Suprapubic skin (tissue), 4 donors: Measurements from ENCODE around the gene TBC1D9. TPM values are rescaled to one million over a fixed set of nuclear protein-coding genes. Genes with fewer than 3 reads are reported as not detected.

Experiments used
- DNase-seq, 2 donors: peaks; one replicate each; pipeline ENCODE4 v3.0.0-alpha.2; 2019; ENCODE audit warnings: low spot score in 2 of 2
- H3K27ac ChIP-seq: fragments of 200-600 bp; sonication (generic); one replicate; pipeline ENCODE4 v1.5.1; 2019
- H3K27me3 ChIP-seq: fragments of 200-600 bp; sonication (generic); one replicate; pipeline ENCODE4 v1.5.1; 2019
- H3K36me3 ChIP-seq: fragments of 200-600 bp; sonication (generic); one replicate; pipeline ENCODE4 v1.5.1; 2019
- H3K4me1 ChIP-seq: fragments of 200-600 bp; sonication (generic); one replicate; pipeline ENCODE4 v1.5.1; 2019
- H3K4me3 ChIP-seq: fragments of 200-600 bp; sonication (generic); one replicate; pipeline ENCODE4 v1.5.1; 2019; ENCODE audit warnings: mild to moderate bottlenecking
- H3K9me3 ChIP-seq: fragments of 200-600 bp; sonication (generic); one replicate; pipeline ENCODE4 v1.5.1; 2019
- EP300 ChIP-seq: sonication (generic); formaldehyde crosslinking; IDR thresholded peaks from one replicate; pipeline ENCODE4 v1.6.1; 2017; ENCODE audit warnings: antibody characterized with exemption
- POLR2A ChIP-seq, 2 donors: fragments of 450-650 bp; IDR thresholded peaks; one replicate each; pipeline ENCODE4 v1.6.1; 2017; ENCODE audit warnings: antibody characterized with exemption in 2 of 2, mild to moderate bottlenecking in 2 of 2, moderate library complexity in 2 of 2
- POLR2AphosphoS5 ChIP-seq, 3 donors: sonication (generic); formaldehyde crosslinking; IDR thresholded peaks; one replicate each; pipeline ENCODE4 v1.6.1; 2017; ENCODE audit warnings: antibody characterized with exemption in 3 of 3
- WGBS: methylation state at CpG from one replicate; pipeline ENCODE4 v1.1.5; 2018; 5-methylcytosine and 5-hydroxymethylcytosine counted together
- total RNA-seq, 4 donors: library from RNA; depleted of rRNA; stranded (reverse); fragments of >200 nt; gene quantifications; one replicate each; pipeline ENCODE4 v1.1.0, GENCODE V29; 2016
- TF ChIP-seq, protein P1 (sequence below), 2 donors: fragments of 200-600 bp in 1 of 2; fragments of 450-650 bp in 1 of 2; sonication (generic) in 1 of 2; IDR thresholded peaks; one replicate each; pipeline ENCODE4 v1.5.1; 2016 to 2019; ENCODE audit warnings: antibody characterized with exemption in 2 of 2, mild to moderate bottlenecking in 1 of 2, moderate library complexity in 1 of 2

Gene TBC1D9
- total RNA-seq, 4 donors from 2014 or later, result 5.7 to 9.8 (median 8.9) TPM

DNA sequence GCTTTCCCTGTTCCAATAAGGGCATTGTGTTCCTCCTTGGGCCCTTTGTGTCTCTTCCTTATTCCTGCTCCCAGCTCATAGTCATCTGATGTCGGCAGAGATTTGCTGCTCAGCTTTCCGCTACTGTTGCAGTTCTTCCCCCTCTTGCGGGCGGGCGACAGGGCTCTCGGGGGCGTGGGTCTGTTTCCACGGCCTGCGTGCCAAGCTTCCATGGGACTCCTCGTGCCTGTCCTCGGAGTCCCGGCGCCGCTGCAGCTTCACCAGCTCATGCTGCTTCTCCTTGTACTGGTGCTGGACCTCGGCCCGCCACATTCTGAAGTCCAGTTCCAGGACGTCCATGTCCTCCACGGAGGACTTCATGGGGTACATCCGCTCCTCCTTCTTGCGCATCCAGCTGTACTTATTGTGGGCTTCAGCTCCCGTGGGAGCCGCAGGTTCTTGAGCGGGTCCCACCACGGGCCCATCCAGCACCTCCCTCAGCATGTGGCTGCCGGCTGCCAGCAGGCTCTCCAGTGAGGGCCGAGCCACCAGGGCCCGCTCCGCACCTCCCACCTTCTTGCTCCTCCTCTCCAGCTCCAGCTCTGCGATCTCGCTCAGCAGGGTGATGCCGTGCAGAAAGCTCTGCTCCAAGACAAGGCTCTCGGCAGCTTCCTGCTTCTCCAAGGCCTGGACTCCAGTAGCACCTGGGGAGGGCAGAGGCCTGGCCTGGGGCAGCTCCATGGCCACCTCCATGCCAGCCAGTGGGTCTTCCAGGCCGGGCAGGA, 113.3 kb downstream of the TBC1D9 start:
- peaks cover 28% of the 10 kb centered on the region for H3K36me3 ChIP-seq
- DNase-seq, result no peak
- H3K4me1 ChIP-seq, result no peaks in the 10 kb centered on the region
- no peak overlapping the region for H3K27ac ChIP-seq
- TF ChIP-seq POLR2A (IDR thresholded peaks at IDR 0.05), result no peak
- TF ChIP-seq POLR2AphosphoS5 (IDR thresholded peaks at IDR 0.05), result no peak
- TF ChIP-seq, protein P1, sequence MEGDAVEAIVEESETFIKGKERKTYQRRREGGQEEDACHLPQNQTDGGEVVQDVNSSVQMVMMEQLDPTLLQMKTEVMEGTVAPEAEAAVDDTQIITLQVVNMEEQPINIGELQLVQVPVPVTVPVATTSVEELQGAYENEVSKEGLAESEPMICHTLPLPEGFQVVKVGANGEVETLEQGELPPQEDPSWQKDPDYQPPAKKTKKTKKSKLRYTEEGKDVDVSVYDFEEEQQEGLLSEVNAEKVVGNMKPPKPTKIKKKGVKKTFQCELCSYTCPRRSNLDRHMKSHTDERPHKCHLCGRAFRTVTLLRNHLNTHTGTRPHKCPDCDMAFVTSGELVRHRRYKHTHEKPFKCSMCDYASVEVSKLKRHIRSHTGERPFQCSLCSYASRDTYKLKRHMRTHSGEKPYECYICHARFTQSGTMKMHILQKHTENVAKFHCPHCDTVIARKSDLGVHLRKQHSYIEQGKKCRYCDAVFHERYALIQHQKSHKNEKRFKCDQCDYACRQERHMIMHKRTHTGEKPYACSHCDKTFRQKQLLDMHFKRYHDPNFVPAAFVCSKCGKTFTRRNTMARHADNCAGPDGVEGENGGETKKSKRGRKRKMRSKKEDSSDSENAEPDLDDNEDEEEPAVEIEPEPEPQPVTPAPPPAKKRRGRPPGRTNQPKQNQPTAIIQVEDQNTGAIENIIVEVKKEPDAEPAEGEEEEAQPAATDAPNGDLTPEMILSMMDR (IDR thresholded peaks at IDR 0.05), result no peak
- H3K9me3 ChIP-seq, result no peaks in the 10 kb centered on the region
- no peaks in the 10 kb centered on the region for H3K27me3 ChIP-seq
- 95% methylated on average over 32 of the region's 33 CpGs for WGBS
- no peak overlapping the region for H3K4me3 ChIP-seq

GRCh38 chr4:140641789-140642439, 114.3 kb downstream of the TBC1D9 start:
- Histone ChIP-seq H3K4me3 (no peak overlapping the region), H3K9me3 (no peaks in the 10 kb centered on the region), H3K27ac (no peak overlapping the region), H3K4me1 (no peaks in the 10 kb centered on the region), H3K27me3 (no peaks in the 10 kb centered on the region), H3K36me3 (peaks cover 28% of the 10 kb centered on the region)
- DNase-seq, result no peak
- WGBS, result 84% methylated on average over 22 of the region's 25 CpGs
- no peak for TF ChIP-seq EP300
- TF ChIP-seq POLR2A (IDR thresholded peaks at IDR 0.05), result no peak
- TF ChIP-seq POLR2AphosphoS5 (IDR thresholded peaks at IDR 0.05), result no peak
- TF ChIP-seq, protein P1 (IDR thresholded peaks at IDR 0.05), result no peak

- DNase-seq, result no peak
- TF ChIP-seq, protein P1 (IDR thresholded peaks at IDR 0.05), result no peak
- no peak for TF ChIP-seq POLR2A (IDR thresholded peaks at IDR 0.05)
- no peak for TF ChIP-seq EP300
- Histone ChIP-seq H3K9me3 (no peaks in the 10 kb centered on the region), H3K27me3 (no peaks in the 10 kb centered on the region), H3K4me1 (no peaks in the 10 kb centered on the region), H3K36me3 (peaks cover 28% of the 10 kb centered on the region), H3K27ac (no peak overlapping the region), H3K4me3 (no peak overlapping the region)
- WGBS, result 85% methylated on average over 6 of the region's 6 CpGs
Observed at GRCh38 chr4:140641105-140641555, 115.1 kb downstream of the TBC1D9 start.

DNA sequence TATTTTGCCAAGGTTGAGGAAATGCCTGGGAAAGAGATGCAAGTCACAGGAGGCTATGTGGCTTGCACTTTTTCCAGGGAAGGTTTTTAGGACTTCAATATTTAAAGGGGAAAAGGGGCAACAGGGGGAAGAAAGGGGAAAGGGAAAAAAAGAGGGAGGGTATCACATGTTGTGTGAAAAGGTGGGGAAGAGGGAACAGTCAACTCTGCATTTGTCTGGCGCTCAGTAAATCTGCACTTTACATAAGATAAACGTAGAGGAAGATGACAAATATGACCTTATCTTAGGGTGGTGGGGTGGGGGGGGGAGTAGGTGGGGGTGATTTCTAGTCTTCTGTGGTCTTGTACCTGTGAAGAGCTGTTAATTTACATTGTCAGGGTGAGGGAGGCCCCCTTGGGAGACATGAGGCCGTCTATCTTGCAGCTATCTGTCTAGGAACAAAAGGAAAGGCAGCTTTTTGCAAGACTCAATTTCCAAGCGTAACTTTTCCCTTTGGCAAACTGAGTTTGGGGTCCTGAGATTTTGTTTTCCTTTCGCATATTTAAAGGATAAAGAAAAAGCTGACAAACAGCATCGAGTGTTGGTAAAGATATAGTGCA, 115.9 kb downstream of the TBC1D9 start:
- Histone ChIP-seq H3K4me1 (peaks cover 6% of the 10 kb centered on the region), H3K27me3 (no peaks in the 10 kb centered on the region), H3K9me3 (no peaks in the 10 kb centered on the region), H3K36me3 (peaks cover 23% of the 10 kb centered on the region), H3K4me3 (no peak overlapping the region), H3K27ac (no peak overlapping the region)
- TF ChIP-seq EP300 (no peak), POLR2A (IDR thresholded peaks at IDR 0.05) (no peak), POLR2AphosphoS5 (IDR thresholded peaks at IDR 0.05) (no peak)
- TF ChIP-seq, protein P1 (IDR thresholded peaks at IDR 0.05), result no peak
- 62% methylated on average over 6 of the region's 6 CpGs for WGBS
- DNase-seq, result no peak

DNA sequence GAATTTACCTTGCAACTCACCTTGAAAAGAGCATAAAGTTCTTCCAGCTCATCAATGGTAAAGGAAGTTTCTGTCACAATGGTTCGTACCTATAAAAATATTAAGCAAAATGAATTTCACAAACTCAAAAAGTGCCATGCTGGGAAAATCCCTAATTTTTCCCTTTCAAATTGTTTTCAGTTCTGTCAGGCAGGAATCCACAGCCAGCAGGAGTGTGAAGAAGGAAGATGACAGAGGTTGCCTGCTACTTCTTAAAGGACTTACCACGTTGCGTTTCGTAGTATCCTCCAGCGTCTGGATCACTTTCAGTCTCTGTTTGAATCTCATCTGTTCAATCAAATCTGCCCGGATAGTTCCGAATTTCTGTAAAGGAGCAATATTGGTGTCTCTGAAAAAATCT, 117.1 kb downstream of the TBC1D9 start:
- 88% methylated on average over 7 of the region's 7 CpGs for WGBS
- Histone ChIP-seq H3K9me3 (no peaks in the 10 kb centered on the region), H3K27ac (no peak overlapping the region)

More for the DNA sequence above, 117.1 kb downstream of the TBC1D9 start:
- Histone ChIP-seq H3K4me1 (peaks cover 6% of the 10 kb centered on the region), H3K4me3 (no peak overlapping the region), H3K27me3 (no peaks in the 10 kb centered on the region), H3K36me3 (peaks cover 13% of the 10 kb centered on the region)
- no peak for DNase-seq
- TF ChIP-seq, protein P1 (IDR thresholded peaks at IDR 0.05), result no peak
- no peak for TF ChIP-seq EP300
- no peak for TF ChIP-seq POLR2AphosphoS5 (IDR thresholded peaks at IDR 0.05)
